Sigmoid colon (tissue), 4 donors: ENCODE results near the gene ZBTB7C.

Source experiments
- CTCF ChIP-seq, 4 experiments: fragments of 450-650 bp in 3 of 4; fragments of 200-600 bp in 1 of 4; IDR thresholded peaks; one replicate each; pipeline ENCODE4 v1.5.1; 2016 to 2019; ENCODE audit warnings: antibody characterized with exemption in 4 of 4, mild to moderate bottlenecking in 3 of 4, moderate library complexity in 2 of 4
- POLR2A ChIP-seq, 2 donors: fragments of 450-650 bp; IDR thresholded peaks; one replicate each; pipeline ENCODE4 v1.6.1; 2016; ENCODE audit warnings: antibody characterized with exemption in 2 of 2, mild to moderate bottlenecking in 2 of 2, moderate library complexity in 2 of 2
- POLR2AphosphoS5 ChIP-seq, 4 donors: sonication (generic); formaldehyde crosslinking; IDR thresholded peaks; one replicate each; pipeline ENCODE4 v1.6.1; 2017; ENCODE audit warnings: antibody characterized with exemption in 4 of 4

DNA sequence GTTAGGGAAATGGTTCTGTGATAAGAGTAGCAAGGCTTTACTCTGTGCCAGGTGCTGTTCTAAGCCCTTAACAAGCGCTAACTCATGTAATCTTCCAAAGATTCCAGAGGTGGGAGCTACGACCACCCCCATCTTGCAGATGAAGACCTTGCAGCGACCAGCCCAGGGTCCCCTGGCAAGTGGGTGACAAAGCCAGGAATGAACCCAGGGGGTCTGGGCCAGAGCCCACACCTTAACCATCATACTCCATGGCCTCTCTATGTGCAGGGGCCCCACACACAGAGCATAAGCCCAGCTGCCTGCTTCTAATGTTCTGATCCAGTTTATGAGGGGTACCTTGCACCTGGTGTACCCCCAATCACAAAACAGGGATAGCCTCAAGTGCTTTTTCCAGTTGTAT lies 105.3 kb downstream of the ZBTB7C start:
- TF ChIP-seq CTCF (IDR thresholded peaks at IDR 0.05) (no peak), POLR2A (IDR thresholded peaks at IDR 0.05) (no peak), POLR2AphosphoS5 (IDR thresholded peaks at IDR 0.05) (no peak)
